Epidermal melanocyte (primary cell): Measurements from ENCODE around the gene APOA1.
A peak's percentile ranks its signal among the peaks of the same experiment; 100 is the strongest.

Experiments used
- DNase-seq: peaks from one replicate; pipeline ENCODE4 v3.0.0; 2011; ENCODE audit warnings: low spot score; ENCODE audit not compliant: insufficient read length

APOA1 gene

GRCh38 chr11:116790167-116791001 lies 47.0 kb downstream of the APOA1 start:
- no peak for DNase-seq

- no peak for DNase-seq
Observed at GRCh38 chr11:116788975-116789374, 48.4 kb downstream of the APOA1 start.

- DNase-seq, result no peak
Observed at GRCh38 chr11:116788534-116788933, 48.9 kb downstream of the APOA1 start.

- DNase-seq, result peak; percentile 85
Observed at GRCh38 chr11:116787786-116788486, 49.5 kb downstream of the APOA1 start, which contains the start of gene ZPR1. TSS of gene ZPR1 (minus strand) at chr11:116788023. CDS start at chr11:116787990, 33 bp downstream.

GRCh38 chr11:116787436-116787785 lies 50.0 kb downstream of the APOA1 start:
- DNase-seq, result no peak

- DNase-seq, result no peak
Observed at GRCh38 chr11:116786966-116787365, 50.5 kb downstream of the APOA1 start.

- no peak for DNase-seq
Observed at GRCh38 chr11:116786326-116786725, 51.1 kb downstream of the APOA1 start.
